Measurements from ENCODE around the gene LAMA4. TPM values are rescaled to one million over a fixed set of nuclear protein-coding genes. Genes with fewer than 3 reads are reported as not detected.

The LAMA4 gene
- total RNA-seq, 1 experiment from 2014 or later = 9.4 TPM

DNA sequence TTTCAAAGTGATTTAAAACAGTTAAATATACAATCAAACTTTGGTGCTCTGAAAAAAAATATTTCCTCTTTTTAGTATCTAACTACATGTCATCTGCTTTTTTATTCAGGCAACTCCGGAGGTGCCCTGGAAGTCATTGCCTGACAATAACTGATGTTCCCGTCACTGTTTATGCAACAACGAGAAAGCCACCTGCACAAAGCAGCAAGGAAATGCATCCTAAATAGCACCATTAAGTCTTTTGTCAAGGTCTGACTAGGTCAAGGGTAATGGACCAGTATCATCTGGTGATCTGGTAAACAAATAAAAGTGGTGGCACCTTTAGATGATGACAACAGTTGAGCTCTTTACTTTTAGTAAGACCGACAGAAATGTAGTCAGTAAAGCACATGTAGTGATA lies 153.8 kb downstream of the LAMA4 start:
- no peak for DNase-seq
- no TSS peak for BruUV-seq (replicated peaks)
- no peaks in the 10 kb centered on the region for H4K20me1 ChIP-seq (ENCODE audit: low read length)
- intact Hi-C loops (cut with micrococcal nuclease) = no loop called here
- no peaks in the 10 kb centered on the region for H3K79me2 ChIP-seq (ENCODE audit: low read length)
- no peak overlapping the region for H3K9ac ChIP-seq (ENCODE audit: low read length)
- ChIA-PET POLR2A (ENCODE audit: unreplicated experiment) (no interaction called here), CTCF (no interaction called here)
- no peaks in the 10 kb centered on the region for H3K36me3 ChIP-seq (ENCODE audit: low read depth, low read length)
- no peaks in the 10 kb centered on the region for H3K9me2 ChIP-seq (replicated peaks; ENCODE audit: low read length)
- no peaks in the 10 kb centered on the region for H3F3A ChIP-seq (ENCODE audit: low read length, unreplicated experiment)
- TF ChIP-seq, protein P1, sequence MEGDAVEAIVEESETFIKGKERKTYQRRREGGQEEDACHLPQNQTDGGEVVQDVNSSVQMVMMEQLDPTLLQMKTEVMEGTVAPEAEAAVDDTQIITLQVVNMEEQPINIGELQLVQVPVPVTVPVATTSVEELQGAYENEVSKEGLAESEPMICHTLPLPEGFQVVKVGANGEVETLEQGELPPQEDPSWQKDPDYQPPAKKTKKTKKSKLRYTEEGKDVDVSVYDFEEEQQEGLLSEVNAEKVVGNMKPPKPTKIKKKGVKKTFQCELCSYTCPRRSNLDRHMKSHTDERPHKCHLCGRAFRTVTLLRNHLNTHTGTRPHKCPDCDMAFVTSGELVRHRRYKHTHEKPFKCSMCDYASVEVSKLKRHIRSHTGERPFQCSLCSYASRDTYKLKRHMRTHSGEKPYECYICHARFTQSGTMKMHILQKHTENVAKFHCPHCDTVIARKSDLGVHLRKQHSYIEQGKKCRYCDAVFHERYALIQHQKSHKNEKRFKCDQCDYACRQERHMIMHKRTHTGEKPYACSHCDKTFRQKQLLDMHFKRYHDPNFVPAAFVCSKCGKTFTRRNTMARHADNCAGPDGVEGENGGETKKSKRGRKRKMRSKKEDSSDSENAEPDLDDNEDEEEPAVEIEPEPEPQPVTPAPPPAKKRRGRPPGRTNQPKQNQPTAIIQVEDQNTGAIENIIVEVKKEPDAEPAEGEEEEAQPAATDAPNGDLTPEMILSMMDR (conservative IDR thresholded peaks at IDR 0.05; ENCODE audit: low read depth, low read length) = no peak
- H3K9me3 ChIP-seq (ENCODE audit: low read length) = no peaks in the 10 kb centered on the region
- H3K4me2 ChIP-seq (ENCODE audit: low read length) = no peak overlapping the region
- no peaks in the 10 kb centered on the region for H3K27me3 ChIP-seq (ENCODE audit: low read length)
- H2AFZ ChIP-seq (ENCODE audit: low read length) = no peak overlapping the region
- no peak overlapping the region for H3K4me3 ChIP-seq (ENCODE audit: low read length)
- H3K27ac ChIP-seq (ENCODE audit: low read length) = no peak overlapping the region
- H3K4me1 ChIP-seq (ENCODE audit: insufficient read depth, low read length) = no peaks in the 10 kb centered on the region
- ATAC-seq = no peak

DNA sequence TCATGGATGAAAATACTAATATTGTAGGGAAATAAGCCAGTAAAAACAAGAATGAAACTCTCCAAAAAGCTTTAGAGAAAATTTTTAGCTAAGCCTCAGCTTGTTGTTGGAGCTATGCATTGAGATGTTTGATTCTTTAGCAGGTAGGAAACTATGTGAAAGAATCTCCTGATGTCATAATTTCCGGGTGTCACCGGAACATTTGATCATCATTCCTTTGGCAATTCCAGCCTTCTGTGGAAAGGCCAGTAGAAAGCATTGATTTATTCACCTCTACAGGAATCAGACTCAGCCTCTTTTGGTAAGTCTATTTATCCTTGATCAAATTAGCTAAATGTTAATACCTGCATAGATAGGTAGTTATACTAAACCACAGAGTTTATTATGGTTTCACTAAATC lies 157.5 kb downstream of the LAMA4 start:
- H3K36me3 ChIP-seq (ENCODE audit: low read depth, low read length) = no peaks in the 10 kb centered on the region

DNA sequence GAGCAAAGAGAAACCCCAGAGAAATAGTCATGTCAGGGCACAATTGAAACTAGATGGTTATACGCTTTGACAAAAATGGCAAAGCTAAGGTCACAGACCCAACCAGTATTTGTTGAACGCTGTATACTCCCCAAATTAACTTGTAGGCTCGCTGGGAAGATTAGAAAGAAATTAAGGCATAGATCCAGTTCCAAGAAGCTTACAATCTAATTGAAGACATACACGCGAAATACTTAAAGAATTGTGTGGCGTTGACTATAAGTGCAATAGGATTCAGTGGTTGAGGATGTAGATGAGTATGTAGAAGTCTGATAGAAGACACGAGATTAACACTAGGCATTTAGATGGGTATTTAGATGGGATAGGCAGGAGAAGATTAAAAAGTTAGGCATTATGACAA lies 166.5 kb downstream of the LAMA4 start:
- no peaks in the 10 kb centered on the region; the same call in 1 of the 2 replicates for H3K79me2 ChIP-seq (ENCODE audit: low read length)
- no peak for DNase-seq
- H3K4me1 ChIP-seq (ENCODE audit: insufficient read depth, low read length) = no peaks in the 10 kb centered on the region
- intact Hi-C loops (cut with micrococcal nuclease) = loop anchor here (1.0 kb wide), 1 partner anchor 75 kb away; no protein-coding TSS in a partner anchor
- peak overlapping the region; percentile 66 for H3K9ac ChIP-seq (ENCODE audit: low read length)
- H3K27ac ChIP-seq (ENCODE audit: low read length) = no peak overlapping the region
- no peaks in the 10 kb centered on the region for H4K20me1 ChIP-seq (ENCODE audit: low read length)
- no peak for TF ChIP-seq EZH2phosphoT487 (IDR thresholded peaks at IDR 0.05; ENCODE audit: borderline replicate concordance, low read length)
- TF ChIP-seq, protein P1 (conservative IDR thresholded peaks at IDR 0.05; ENCODE audit: low read depth, low read length) = no peak
- no peak for TF ChIP-seq EZH2 (IDR thresholded peaks at IDR 0.05; ENCODE audit: low read length, unreplicated experiment)
- peak overlapping the region; percentile 97 for H3K4me2 ChIP-seq (ENCODE audit: low read length)
- no peak for ATAC-seq
- no peaks in the 10 kb centered on the region for H3K9me3 ChIP-seq (ENCODE audit: low read length)
- BruUV-seq (replicated peaks) = TSS peak; percentile 91
- H3K27me3 ChIP-seq (ENCODE audit: low read length) = no peaks in the 10 kb centered on the region
- ChIA-PET POLR2A (ENCODE audit: unreplicated experiment) (interaction anchor here (0.6 kb wide), 3 partner anchors 50 to 978 kb away, joined by 3 to 4 read pairs (median 3); no protein-coding TSS in a partner anchor), CTCF (interaction anchor here (0.6 to 2.8 kb wide), 2 partner anchors 45 to 75 kb away, joined by 6 to 28 read pairs; no protein-coding TSS in a partner anchor)
- no peaks in the 10 kb centered on the region for H3F3A ChIP-seq (ENCODE audit: low read length, unreplicated experiment)
- no peaks in the 10 kb centered on the region for H3K36me3 ChIP-seq (ENCODE audit: low read depth, low read length)
- no peaks in the 10 kb centered on the region for H3K9me2 ChIP-seq (replicated peaks; ENCODE audit: low read length)
- peak overlapping the region; percentile 92 for H3K4me3 ChIP-seq (ENCODE audit: low read length)
- H2AFZ ChIP-seq (ENCODE audit: low read length) = peak overlapping the region; percentile 99

More for the DNA sequence above, 157.5 kb downstream of the LAMA4 start:
- Histone ChIP-seq H3K4me2 (ENCODE audit: low read length) (no peak overlapping the region), H3K9me3 (ENCODE audit: low read length) (no peaks in the 10 kb centered on the region), H3F3A (ENCODE audit: low read length, unreplicated experiment) (no peaks in the 10 kb centered on the region), H3K27me3 (ENCODE audit: low read length) (no peaks in the 10 kb centered on the region), H3K27ac (ENCODE audit: low read length) (no peak overlapping the region), H3K4me3 (ENCODE audit: low read length) (no peak overlapping the region), H4K20me1 (ENCODE audit: low read length) (no peaks in the 10 kb centered on the region), H3K9ac (ENCODE audit: low read length) (no peak overlapping the region), H3K79me2 (ENCODE audit: low read length) (no peaks in the 10 kb centered on the region), H3K4me1 (ENCODE audit: insufficient read depth, low read length) (no peaks in the 10 kb centered on the region), H3K9me2 (replicated peaks; ENCODE audit: low read length) (no peaks in the 10 kb centered on the region), H2AFZ (ENCODE audit: low read length) (no peak overlapping the region)
- no TSS peak for BruUV-seq (replicated peaks)
- CTCF ChIA-PET = no interaction called here
- DNase-seq = no peak
- TF ChIP-seq EZH2 (IDR thresholded peaks at IDR 0.05; ENCODE audit: low read length, unreplicated experiment) (no peak), EZH2phosphoT487 (IDR thresholded peaks at IDR 0.05; ENCODE audit: borderline replicate concordance, low read length) (no peak)
- TF ChIP-seq, protein P1 (conservative IDR thresholded peaks at IDR 0.05; ENCODE audit: low read depth, low read length) = no peak
- POLR2A ChIA-PET (ENCODE audit: unreplicated experiment) = no interaction called here
- intact Hi-C loops (cut with micrococcal nuclease) = no loop called here
- no peak for ATAC-seq
